Panc1 (cell line): ENCODE results near the gene BTBD8. TPM values are rescaled to one million over a fixed set of nuclear protein-coding genes. Genes with fewer than 3 reads are reported as not detected.

Experiments
- ATAC-seq: fragments of 200-7000 bp; cut with Tn5 transposase; 2 replicates; pipeline ENCODE4 v1.9.1; 2020; ENCODE audit warnings: mild to moderate bottlenecking, moderate library complexity
- BruUV-seq: library from RNA; stranded (reverse); fragments of 400-500 nt; replicated peaks from 2 replicates; lab custom pipeline; 2021; lab: Mats Ljungman, UMichigan
- CTCF ChIA-PET: fragments of 300-600 bp; sonication (Branson Sonifier 250); formaldehyde crosslinking; loops from one replicate; lab custom pipeline; 2022; ENCODE audit warnings: antibody characterized with exemption; lab: Charles Lee
- POLR2A ChIA-PET: fragments of 300-600 bp; sonication (Branson Sonifier 250); formaldehyde crosslinking; loops from one replicate; lab custom pipeline; 2022; ENCODE audit warnings: antibody characterized with exemption; lab: Charles Lee
- DNase-seq: peaks from one replicate; pipeline ENCODE4 v3.0.0-alpha.2; 2010; ENCODE audit warnings: low read depth, low spot score
- H3K27ac ChIP-seq: 2 replicates; pipeline ENCODE4 v1.5.1; 2011; ENCODE audit warnings: mild to moderate bottlenecking, low read length, inconsistent platforms
- H3K27me3 ChIP-seq: fragments of 200-500 bp; sonication (Bioruptor generic); 2 replicates; pipeline ENCODE4 v1.6.0; 2014; ENCODE audit warnings: low read length, inconsistent platforms; ENCODE audit not compliant: control insufficient read depth, insufficient read depth
- H3K36me3 ChIP-seq: fragments of 200-500 bp; sonication (Bioruptor generic); 2 replicates; pipeline ENCODE4 v1.5.1; 2014; ENCODE audit warnings: inconsistent platforms, mild to moderate bottlenecking, low read length, moderate library complexity; ENCODE audit not compliant: control insufficient read depth, insufficient read depth
- H3K4me1 ChIP-seq: 2 replicates; pipeline ENCODE4 v1.5.1; 2011; ENCODE audit warnings: inconsistent platforms, mild to moderate bottlenecking, low read length, moderate library complexity; ENCODE audit not compliant: control insufficient read depth, insufficient read depth
- H3K4me3 ChIP-seq, 2 experiments: 2 replicates each; pipeline ENCODE4 v1.5.1; 2011 to 2012; ENCODE audit warnings: low read depth in 2 of 2, low read length in 2 of 2, mild to moderate bottlenecking in 2 of 2, inconsistent platforms in 1 of 2, moderate library complexity in 1 of 2
- H3K9me3 ChIP-seq: fragments of 200-500 bp; sonication (Bioruptor generic); 2 replicates; pipeline ENCODE4 v1.5.1; 2014; ENCODE audit warnings: low read depth, mild to moderate bottlenecking, inconsistent platforms, low read length, moderate library complexity; ENCODE audit not compliant: control insufficient read depth, insufficient read depth
- POLR2AphosphoS5 ChIP-seq: IDR thresholded peaks from 2 replicates; pipeline ENCODE4 v1.6.1; 2012; ENCODE audit warnings: mild to moderate bottlenecking, low read depth, low read length, moderate library complexity
- SIN3A ChIP-seq: IDR thresholded peaks from 2 replicates; pipeline ENCODE4 v1.6.1; 2012; ENCODE audit warnings: low read depth, mild to moderate bottlenecking, low read length, moderate library complexity, borderline replicate concordance; ENCODE audit not compliant: insufficient read depth
- TCF7L2 ChIP-seq: IDR thresholded peaks from 2 replicates; pipeline ENCODE4 v1.6.1; 2011; ENCODE audit warnings: mild to moderate bottlenecking, low read depth, low read length, inconsistent platforms
- in situ Hi-C: cut with HindIII; loops from 2 replicates; pipeline ENCODE4 v1.10.0; 2016; ENCODE audit warnings: low sequenced_read_pairs, low pct_unique_long_range_greater_than_20kb
- intact Hi-C: fragments of 100-400 bp; cut with micrococcal nuclease; formaldehyde crosslinking; loops from one replicate; pipeline ENCODE4 v1.10.0; 2022; ENCODE audit not compliant: unreplicated experiment
- total RNA-seq: library from RNA; stranded (reverse); gene quantifications from one replicate; pipeline ENCODE4 v1.2.1, GENCODE V29; 2021; ENCODE audit not compliant: unreplicated experiment
- TF ChIP-seq, protein P1 (sequence below), 2 experiments: IDR thresholded peaks; 2 replicates each; pipeline ENCODE4 v1.6.1; 2011 to 2012; ENCODE audit warnings: low read depth in 2 of 2, control low read depth in 1 of 2, low read length in 1 of 2, mild to moderate bottlenecking in 1 of 2, moderate library complexity in 1 of 2; ENCODE audit not compliant: insufficient read depth in 1 of 2
- TF ChIP-seq, protein P2 (sequence below): fragments of 450-650 bp; IDR thresholded peaks from 2 replicates; pipeline ENCODE4 v1.5.1; 2017; ENCODE audit warnings: mild to moderate bottlenecking

Gene BTBD8
- total RNA-seq, 1 experiment from 2014 or later: 0.69 TPM

DNA sequence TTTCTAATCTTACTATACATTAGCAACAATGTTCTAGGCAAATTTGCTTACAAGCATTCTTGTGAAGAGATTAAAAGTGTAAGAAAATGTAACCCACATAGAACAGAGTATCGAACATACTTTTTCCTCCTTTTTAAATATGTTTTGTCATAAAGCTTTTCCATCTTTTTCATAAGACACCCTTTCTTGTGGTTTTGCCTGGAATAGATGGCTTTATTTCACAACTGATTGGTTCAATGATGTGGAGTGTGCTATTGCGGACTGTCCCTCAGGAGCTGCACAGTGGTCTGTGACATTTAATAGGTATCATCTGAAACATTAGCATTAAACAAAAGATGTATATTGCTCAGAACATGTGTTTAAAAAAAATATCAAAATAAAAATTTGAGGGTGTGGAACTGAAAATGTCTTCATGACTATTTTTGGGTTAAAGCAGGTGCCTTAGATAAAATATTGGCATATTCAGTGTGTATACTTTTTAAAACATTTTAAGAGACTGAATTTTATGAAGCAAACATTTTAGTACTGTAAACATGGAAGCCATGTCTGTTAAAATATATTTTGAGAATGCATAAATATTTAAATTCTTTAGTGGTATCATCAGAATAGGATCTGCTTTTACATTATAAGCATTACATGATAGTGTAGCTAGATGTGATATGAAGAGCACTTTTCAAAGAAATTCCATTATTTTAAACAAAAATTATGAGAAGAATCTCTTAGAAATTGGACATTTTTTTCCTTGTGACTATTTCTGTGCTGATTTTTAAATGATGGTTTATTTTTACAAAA lies 89.3 kb downstream of the BTBD8 start:
- no peak overlapping the region for H3K4me3 ChIP-seq
- no peaks in the 10 kb centered on the region for H3K4me1 ChIP-seq
- CTCF ChIA-PET: no interaction called here
- no peaks in the 10 kb centered on the region; the same call in none of the 2 replicates for H3K27me3 ChIP-seq
- H3K36me3 ChIP-seq: no peaks in the 10 kb centered on the region
- TF ChIP-seq POLR2AphosphoS5: no peak
- TF ChIP-seq, protein P1, sequence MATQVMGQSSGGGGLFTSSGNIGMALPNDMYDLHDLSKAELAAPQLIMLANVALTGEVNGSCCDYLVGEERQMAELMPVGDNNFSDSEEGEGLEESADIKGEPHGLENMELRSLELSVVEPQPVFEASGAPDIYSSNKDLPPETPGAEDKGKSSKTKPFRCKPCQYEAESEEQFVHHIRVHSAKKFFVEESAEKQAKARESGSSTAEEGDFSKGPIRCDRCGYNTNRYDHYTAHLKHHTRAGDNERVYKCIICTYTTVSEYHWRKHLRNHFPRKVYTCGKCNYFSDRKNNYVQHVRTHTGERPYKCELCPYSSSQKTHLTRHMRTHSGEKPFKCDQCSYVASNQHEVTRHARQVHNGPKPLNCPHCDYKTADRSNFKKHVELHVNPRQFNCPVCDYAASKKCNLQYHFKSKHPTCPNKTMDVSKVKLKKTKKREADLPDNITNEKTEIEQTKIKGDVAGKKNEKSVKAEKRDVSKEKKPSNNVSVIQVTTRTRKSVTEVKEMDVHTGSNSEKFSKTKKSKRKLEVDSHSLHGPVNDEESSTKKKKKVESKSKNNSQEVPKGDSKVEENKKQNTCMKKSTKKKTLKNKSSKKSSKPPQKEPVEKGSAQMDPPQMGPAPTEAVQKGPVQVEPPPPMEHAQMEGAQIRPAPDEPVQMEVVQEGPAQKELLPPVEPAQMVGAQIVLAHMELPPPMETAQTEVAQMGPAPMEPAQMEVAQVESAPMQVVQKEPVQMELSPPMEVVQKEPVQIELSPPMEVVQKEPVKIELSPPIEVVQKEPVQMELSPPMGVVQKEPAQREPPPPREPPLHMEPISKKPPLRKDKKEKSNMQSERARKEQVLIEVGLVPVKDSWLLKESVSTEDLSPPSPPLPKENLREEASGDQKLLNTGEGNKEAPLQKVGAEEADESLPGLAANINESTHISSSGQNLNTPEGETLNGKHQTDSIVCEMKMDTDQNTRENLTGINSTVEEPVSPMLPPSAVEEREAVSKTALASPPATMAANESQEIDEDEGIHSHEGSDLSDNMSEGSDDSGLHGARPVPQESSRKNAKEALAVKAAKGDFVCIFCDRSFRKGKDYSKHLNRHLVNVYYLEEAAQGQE (IDR thresholded peaks at IDR 0.05; ENCODE audit: insufficient read depth in 1 of 2, low read depth in 2 of 2, low read length in 1 of 2): no peak
- TF ChIP-seq, protein P2, sequence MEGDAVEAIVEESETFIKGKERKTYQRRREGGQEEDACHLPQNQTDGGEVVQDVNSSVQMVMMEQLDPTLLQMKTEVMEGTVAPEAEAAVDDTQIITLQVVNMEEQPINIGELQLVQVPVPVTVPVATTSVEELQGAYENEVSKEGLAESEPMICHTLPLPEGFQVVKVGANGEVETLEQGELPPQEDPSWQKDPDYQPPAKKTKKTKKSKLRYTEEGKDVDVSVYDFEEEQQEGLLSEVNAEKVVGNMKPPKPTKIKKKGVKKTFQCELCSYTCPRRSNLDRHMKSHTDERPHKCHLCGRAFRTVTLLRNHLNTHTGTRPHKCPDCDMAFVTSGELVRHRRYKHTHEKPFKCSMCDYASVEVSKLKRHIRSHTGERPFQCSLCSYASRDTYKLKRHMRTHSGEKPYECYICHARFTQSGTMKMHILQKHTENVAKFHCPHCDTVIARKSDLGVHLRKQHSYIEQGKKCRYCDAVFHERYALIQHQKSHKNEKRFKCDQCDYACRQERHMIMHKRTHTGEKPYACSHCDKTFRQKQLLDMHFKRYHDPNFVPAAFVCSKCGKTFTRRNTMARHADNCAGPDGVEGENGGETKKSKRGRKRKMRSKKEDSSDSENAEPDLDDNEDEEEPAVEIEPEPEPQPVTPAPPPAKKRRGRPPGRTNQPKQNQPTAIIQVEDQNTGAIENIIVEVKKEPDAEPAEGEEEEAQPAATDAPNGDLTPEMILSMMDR: no peak
- TF ChIP-seq TCF7L2: no peak
- no peak for TF ChIP-seq SIN3A
- no peak overlapping the region for H3K27ac ChIP-seq
- in situ Hi-C loops (no loop called here), intact Hi-C loops (no loop called here)
- no peaks in the 10 kb centered on the region for H3K9me3 ChIP-seq
- POLR2A ChIA-PET: interaction anchor here (0.6 kb wide), 1 partner anchor 25 kb away, joined by 3 read pairs; no protein-coding TSS in a partner anchor
- ATAC-seq (no peak), DNase-seq (no peak)
- BruUV-seq: no TSS peak

DNA sequence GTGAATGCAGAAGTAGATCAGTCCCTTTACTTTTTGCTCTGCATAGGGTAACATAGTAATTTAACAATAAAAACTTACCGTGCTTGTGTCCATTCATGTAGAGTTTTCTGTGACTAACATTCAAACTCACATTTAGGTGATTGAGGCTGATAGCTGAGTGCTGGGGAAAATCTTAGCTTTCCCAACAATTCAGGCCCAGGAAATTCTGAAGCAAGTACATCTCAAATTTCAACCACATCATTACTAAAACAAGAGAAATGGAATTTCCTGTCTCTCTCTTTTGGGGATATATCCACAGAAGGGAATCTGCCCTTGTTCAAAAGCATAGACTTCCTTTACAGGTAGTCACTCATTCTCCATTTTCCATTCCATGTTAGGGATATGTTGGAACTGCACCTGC lies 104.5 kb downstream of the BTBD8 start:
- H3K27ac ChIP-seq: no peak overlapping the region
- no TSS peak for BruUV-seq
- intact Hi-C loops: no loop called here
- TF ChIP-seq TCF7L2 (no peak), POLR2AphosphoS5 (no peak), SIN3A (no peak)
- TF ChIP-seq, protein P1 (IDR thresholded peaks at IDR 0.05; ENCODE audit: insufficient read depth in 1 of 2, low read depth in 2 of 2, low read length in 1 of 2): no peak
- TF ChIP-seq, protein P2: no peak
- no peaks in the 10 kb centered on the region for H3K4me1 ChIP-seq
- in situ Hi-C loops: no loop called here
- DNase-seq: no peak
- no peaks in the 10 kb centered on the region for H3K27me3 ChIP-seq
- ATAC-seq: no peak
- ChIA-PET POLR2A (no interaction called here), CTCF (no interaction called here)
- no peak overlapping the region for H3K4me3 ChIP-seq
- H3K9me3 ChIP-seq: no peaks in the 10 kb centered on the region
- no peaks in the 10 kb centered on the region for H3K36me3 ChIP-seq
